Retinal pigment epithelial cell (primary cell): ENCODE results near the gene OPCML.

Source experiments
- DNase-seq: peaks from one replicate; pipeline ENCODE4 v3.0.0-alpha.2; 2010; ENCODE audit warnings: low read depth
- H3K4me3 ChIP-seq: 2 replicates; pipeline ENCODE4 v1.5.1; 2011; ENCODE audit warnings: mild to moderate bottlenecking, low read length, control low read depth, moderate library complexity
- CTCF ChIP-seq: conservative IDR thresholded peaks from 2 replicates; pipeline ENCODE4 v1.5.1; 2011; ENCODE audit warnings: low read depth, low read length, control low read depth, inconsistent platforms

OPCML gene

GRCh38 chr11:132456751-132457328, 1075.5 kb downstream of the OPCML start:
- no peak for TF ChIP-seq CTCF
- no peak for DNase-seq
- H3K4me3 ChIP-seq, result no peak overlapping the region

- no peak for TF ChIP-seq CTCF
- no peak overlapping the region for H3K4me3 ChIP-seq
- DNase-seq, result no peak
These were observed 1077.3 kb downstream of the OPCML start for GRCh38 chr11:132455044-132455443.

- no peak for TF ChIP-seq CTCF
- H3K4me3 ChIP-seq, result no peak overlapping the region
- no peak for DNase-seq
These were observed 1078.9 kb downstream of the OPCML start for GRCh38 chr11:132453406-132453805.

- no peak overlapping the region for H3K4me3 ChIP-seq
- no peak for TF ChIP-seq CTCF
- no peak for DNase-seq
These were observed 1079.7 kb downstream of the OPCML start for GRCh38 chr11:132452616-132453015.

- no peak for TF ChIP-seq CTCF
- peak; percentile 77 for DNase-seq
These were observed 1080.2 kb downstream of the OPCML start for GRCh38 chr11:132451942-132452601.

GRCh38 chr11:132450631-132451030, 1081.7 kb downstream of the OPCML start:
- no peak overlapping the region for H3K4me3 ChIP-seq
- DNase-seq, result no peak
- no peak for TF ChIP-seq CTCF

More at GRCh38 chr11:132451942-132452601, 1080.2 kb downstream of the OPCML start:
- no peak overlapping the region for H3K4me3 ChIP-seq
